Activated CD8-positive, alpha-beta T cell treated with anti-CD3 and anti-CD28 coated beads, Interleukin-2, amount 10 ng/mL, durations not matched to agents 7 days and 5 days (primary cell): ENCODE measurements around the gene NOMO2. TPM values are rescaled to one million over a fixed set of nuclear protein-coding genes. Genes with fewer than 3 reads are reported as not detected.

Experiments used
- microRNA-seq: library from miRNA; unstranded; fragments of <30 nt; microRNA quantifications from one replicate; pipeline ENCODE4 v1.2.0, GENCODE V29; 2022
- total RNA-seq, 2 experiments: library from RNA; stranded (reverse); gene quantifications; one replicate each; pipeline ENCODE4 v1.2.3, GENCODE V29; 2021

Gene NOMO2
- total RNA-seq, 2 experiments from 2014 or later = 89.4 to 97.8 TPM

Small RNAs within 50 kb of the gene (microRNA-seq; reads per million reads assigned to microRNA genes)
- gene MIR3179-3 (not detected), gene MIR3179-4 (not detected), gene MIR3180-3 (not detected), gene MIR3670-3 (not detected), gene MIR3670-4 (not detected), gene MIR6770-3 (not detected)

Other genes starting within 250 kb of the NOMO2 start
- under 1 TPM; 0.23 to 0.58 TPM for gene NPIPA8, start 225.4 kb downstream of the NOMO2 start, total RNA-seq
- 1,000 to 10,000 TPM; 1,594 to 1,602 TPM for gene RPS15A, start 228.2 kb upstream of the NOMO2 start, total RNA-seq
- gene ARL6IP1, start 239.5 kb upstream of the NOMO2 start, total RNA-seq = 100 to 1,000 TPM; 234 to 240 TPM